IPS DF 6.9 (cell line): ENCODE data around the gene KRI1.
"Not testable (repeated sequence)": the region's sequence is repeated elsewhere in the genome, so short reads cannot be mapped to it uniquely, and the experiment has no call there.

Experiments
- DNase-seq: peaks from one replicate; pipeline ENCODE4 v3.0.0-alpha.2; 2013; ENCODE audit warnings: low read depth, low spot score
- H3K27ac ChIP-seq: one replicate; pipeline ENCODE4 v1.5.1; 2013; ENCODE audit warnings: low read length, control low read depth
- H3K27me3 ChIP-seq: 2 replicates; pipeline ENCODE4 v1.6.1; 2013; ENCODE audit warnings: mild to moderate bottlenecking, low read length; ENCODE audit not compliant: control insufficient read depth, insufficient read depth
- H3K36me3 ChIP-seq: 2 replicates; pipeline ENCODE4 v1.6.1; 2013; ENCODE audit warnings: low read length; ENCODE audit not compliant: control insufficient read depth, insufficient read depth
- H3K4me1 ChIP-seq: 2 replicates; pipeline ENCODE4 v1.6.1; 2013; ENCODE audit warnings: low read length; ENCODE audit not compliant: control insufficient read depth, insufficient read depth
- H3K4me3 ChIP-seq: 2 replicates; pipeline ENCODE4 v1.5.1; 2013; ENCODE audit warnings: mild to moderate bottlenecking, low read length
- H3K9me3 ChIP-seq: 2 replicates; pipeline ENCODE4 v1.6.1; 2013; ENCODE audit warnings: low read length, inconsistent platforms; ENCODE audit not compliant: control insufficient read depth, insufficient read depth
- WGBS: extraction: QIAGEN DNeasy Blood & Tissue Kit; methylation state at CpG from one replicate; pipeline ENCODE4 v1.1.7; 2013; ENCODE audit warnings: mixed read lengths, missing lambda C conversion rate; ENCODE audit not compliant: insufficient read length, insufficient coverage; 5-methylcytosine and 5-hydroxymethylcytosine counted together

KRI1 gene

GRCh38 chr19:10537668-10538067 is 28.1 kb downstream of the KRI1 start:
- no CpG with 5 or more reads among the region's 11 CpGs for WGBS
- H3K27ac ChIP-seq: no peak overlapping the region
- H3K27me3 ChIP-seq: no peaks in the 10 kb centered on the region
- no peaks in the 10 kb centered on the region for H3K9me3 ChIP-seq
- no peak for DNase-seq
- no peaks in the 10 kb centered on the region for H3K4me1 ChIP-seq
- no peaks in the 10 kb centered on the region for H3K36me3 ChIP-seq
- H3K4me3 ChIP-seq: no peak overlapping the region

DNA sequence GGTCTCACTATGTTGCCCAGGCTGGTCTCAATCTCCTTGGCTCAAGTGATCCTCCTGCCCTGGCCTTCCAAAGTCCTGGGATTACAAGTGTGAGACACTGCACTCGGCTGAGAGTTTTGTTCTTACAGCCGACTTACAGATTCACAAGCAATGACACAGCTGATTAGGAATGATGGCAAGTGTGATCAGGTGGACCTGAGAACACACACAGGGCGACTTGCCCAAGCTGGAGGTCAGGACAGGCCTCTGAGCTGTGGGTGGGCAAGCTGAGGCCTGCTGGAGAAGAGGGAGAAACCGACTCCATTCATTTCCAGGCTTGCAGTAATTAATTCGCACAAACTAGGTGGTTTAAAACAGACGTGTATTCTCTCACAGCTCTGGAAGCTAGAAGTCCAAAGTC is 30.2 kb downstream of the KRI1 start:
- Histone ChIP-seq H3K9me3 (no peaks in the 10 kb centered on the region), H3K36me3 (no peaks in the 10 kb centered on the region), H3K27me3 (no peaks in the 10 kb centered on the region), H3K4me3 (no peak overlapping the region), H3K27ac (no peak overlapping the region), H3K4me1 (no peaks in the 10 kb centered on the region)
- WGBS: no CpG with 5 or more reads among the region's 6 CpGs
- no peak for DNase-seq

DNA sequence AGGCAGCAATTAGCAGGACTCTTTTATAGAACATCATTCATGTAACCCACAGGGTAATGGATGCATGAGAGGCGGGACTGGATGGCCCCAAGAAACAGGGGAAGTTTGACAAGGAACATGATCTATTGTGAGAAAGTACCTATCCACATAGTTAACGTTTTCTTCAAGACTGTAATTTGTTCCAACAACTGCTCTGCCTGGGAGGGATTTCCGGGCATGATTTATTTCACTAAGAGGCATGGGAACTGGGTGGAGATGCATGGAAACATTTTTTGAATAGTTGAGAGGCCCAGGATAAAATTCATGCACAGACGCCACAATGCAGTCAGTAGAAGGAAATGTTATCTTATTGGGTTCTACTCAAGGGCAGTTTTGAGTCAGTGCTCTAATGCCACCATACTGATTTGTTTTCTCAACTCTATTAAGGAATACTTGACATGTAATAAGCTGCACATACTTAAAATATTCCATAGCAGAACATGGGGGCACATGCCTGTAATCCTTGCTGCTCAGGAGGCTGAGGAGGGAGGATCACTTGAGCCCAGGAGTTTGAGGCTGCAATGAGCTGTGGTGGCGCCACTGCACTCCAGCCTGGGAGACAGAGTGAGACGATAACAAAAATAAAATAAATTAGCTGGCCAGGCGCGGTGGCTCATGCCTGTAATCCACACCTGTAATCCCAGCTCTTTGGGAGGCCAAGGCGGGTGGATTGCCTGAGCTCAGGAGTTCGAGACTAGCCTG is 32.0 kb downstream of the KRI1 start:
- H3K4me3 ChIP-seq: no peak overlapping the region
- H3K4me1 ChIP-seq: no peaks in the 10 kb centered on the region
- no peak for DNase-seq
- H3K27ac ChIP-seq: no peak overlapping the region
- H3K36me3 ChIP-seq: no peaks in the 10 kb centered on the region
- H3K27me3 ChIP-seq: no peaks in the 10 kb centered on the region
- WGBS: no CpG with 5 or more reads among the region's 10 CpGs
- no peaks in the 10 kb centered on the region for H3K9me3 ChIP-seq

DNA sequence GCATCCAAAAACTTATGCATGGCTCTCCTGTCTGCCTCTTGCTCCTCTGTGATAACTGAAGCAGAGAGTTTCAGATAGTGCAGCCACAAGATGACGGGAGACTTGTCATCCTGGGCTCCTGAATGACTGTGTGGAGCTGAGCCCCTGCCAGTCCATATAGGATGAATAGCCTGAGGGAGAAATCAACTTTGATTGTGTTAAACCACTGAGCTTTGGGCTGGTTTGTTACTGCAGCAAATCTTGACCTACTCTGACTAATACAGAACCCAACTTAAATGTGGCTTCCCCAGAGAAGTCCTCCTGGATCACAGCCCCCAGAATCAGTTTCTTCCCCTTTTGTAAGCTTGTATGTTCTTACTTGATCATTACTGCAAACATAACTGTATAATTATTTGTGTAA is 33.4 kb downstream of the KRI1 start:
- H3K4me1 ChIP-seq: no peaks in the 10 kb centered on the region
- DNase-seq: no peak
- H3K4me3 ChIP-seq: no peak overlapping the region
- H3K27ac ChIP-seq: no peak overlapping the region
- H3K27me3 ChIP-seq: no peaks in the 10 kb centered on the region
- no CpG with 5 or more reads among the region's 1 CpG for WGBS
- H3K36me3 ChIP-seq: no peaks in the 10 kb centered on the region
- H3K9me3 ChIP-seq: no peaks in the 10 kb centered on the region

DNA sequence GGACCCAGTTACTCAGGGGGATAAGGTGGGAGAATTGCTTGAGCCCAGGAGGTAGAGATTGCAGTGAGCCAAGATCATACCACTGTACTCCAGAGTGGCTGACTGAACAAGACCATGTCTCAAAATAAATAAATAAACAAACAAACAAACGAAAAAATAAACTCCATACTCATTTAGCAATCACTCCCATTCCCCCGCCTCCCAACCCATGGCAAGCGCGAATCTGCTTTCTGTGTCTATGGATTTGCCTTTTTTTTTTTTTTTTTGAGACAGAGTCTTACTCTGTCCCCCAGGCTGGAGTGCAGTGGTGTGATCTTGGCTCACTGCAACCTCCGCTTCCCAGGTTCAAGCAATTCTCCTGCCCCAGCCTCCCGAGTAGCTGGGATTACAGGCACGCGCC is 38.9 kb downstream of the KRI1 start:
- not testable (repeated sequence) for H3K4me1 ChIP-seq, H3K36me3 ChIP-seq, DNase-seq, H3K27ac ChIP-seq, H3K9me3 ChIP-seq, H3K4me3 ChIP-seq, H3K27me3 ChIP-seq
- WGBS: 100% methylated on average over 2 of the region's 8 CpGs

DNA sequence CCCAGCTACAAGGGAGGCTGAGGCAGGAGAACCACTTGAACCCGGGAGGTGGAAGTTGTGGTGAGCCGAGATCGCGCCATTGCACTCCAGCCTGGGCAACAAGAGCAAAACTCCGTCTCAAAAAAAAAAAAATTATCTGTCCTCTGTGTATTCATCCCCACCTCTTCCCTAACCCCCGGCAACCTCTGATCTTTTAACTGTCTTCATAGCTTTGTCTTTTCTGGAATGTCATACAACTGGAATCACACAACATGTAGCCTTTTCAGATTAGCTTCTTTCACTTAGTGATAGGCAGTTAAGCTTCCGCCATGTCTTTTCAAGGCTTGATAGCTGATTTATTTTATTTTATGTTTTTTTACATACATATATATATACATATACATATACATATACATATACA is 40.2 kb downstream of the KRI1 start:
- Histone ChIP-seq H3K9me3 (no peaks in the 10 kb centered on the region), H3K4me1 (no peaks in the 10 kb centered on the region), H3K27me3 (no peaks in the 10 kb centered on the region), H3K36me3 (no peaks in the 10 kb centered on the region), H3K4me3 (no peak overlapping the region), H3K27ac (no peak overlapping the region)
- no CpG with 5 or more reads among the region's 7 CpGs for WGBS
- DNase-seq: no peak

- Histone ChIP-seq H3K4me3 (no peak overlapping the region), H3K9me3 (no peaks in the 10 kb centered on the region), H3K4me1 (no peaks in the 10 kb centered on the region; the same call in 1 of the 2 replicates), H3K27me3 (no peaks in the 10 kb centered on the region; the same call in 1 of the 2 replicates), H3K36me3 (no peaks in the 10 kb centered on the region), H3K27ac (no peak overlapping the region)
- DNase-seq: no peak
- WGBS: no CpG with 5 or more reads among the region's 3 CpGs
Observed at GRCh38 chr19:10523135-10523636, 42.6 kb downstream of the KRI1 start.

- H3K36me3 ChIP-seq: no peaks in the 10 kb centered on the region
- WGBS: no CpG with 5 or more reads among the region's 13 CpGs
- H3K4me1 ChIP-seq: no peaks in the 10 kb centered on the region; the same call in 1 of the 2 replicates
- H3K4me3 ChIP-seq: no peak overlapping the region
- no peak for DNase-seq
- H3K9me3 ChIP-seq: no peaks in the 10 kb centered on the region
- no peak overlapping the region for H3K27ac ChIP-seq
- peaks cover 2% of the 10 kb centered on the region; the same call in 1 of the 2 replicates for H3K27me3 ChIP-seq
Observed at GRCh38 chr19:10521461-10522171, 44.2 kb downstream of the KRI1 start.

- Histone ChIP-seq H3K27ac (no peak overlapping the region), H3K4me1 (no peaks in the 10 kb centered on the region; the same call in 1 of the 2 replicates), H3K4me3 (no peak overlapping the region), H3K36me3 (no peaks in the 10 kb centered on the region), H3K27me3 (peaks cover 8% of the 10 kb centered on the region), H3K9me3 (no peaks in the 10 kb centered on the region)
- DNase-seq: no peak
- no CpG with 5 or more reads among the region's 15 CpGs for WGBS
Observed at GRCh38 chr19:10520652-10521318, 45.0 kb downstream of the KRI1 start.

DNA sequence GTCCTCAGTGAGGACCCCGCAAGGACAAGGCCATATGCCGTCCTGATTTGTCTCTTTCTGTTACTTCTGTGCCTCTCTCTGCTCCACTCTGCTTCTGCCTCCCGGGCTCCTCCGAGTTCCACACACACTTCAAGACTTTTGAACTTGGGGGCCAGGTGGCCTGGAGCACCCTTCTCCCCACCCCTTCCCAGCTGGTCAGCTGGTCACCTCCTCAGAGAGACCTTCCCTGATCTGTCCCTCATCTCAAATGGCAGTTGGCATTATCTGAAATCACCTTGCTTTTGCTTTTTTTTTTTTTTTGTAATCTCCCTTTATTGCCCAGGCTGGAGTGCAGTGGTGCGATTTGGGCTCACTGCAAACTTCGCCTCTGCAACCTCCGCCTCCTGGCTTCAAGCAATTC is 46.4 kb downstream of the KRI1 start:
- Histone ChIP-seq H3K9me3 (no peaks in the 10 kb centered on the region), H3K4me1 (no peaks in the 10 kb centered on the region; the same call in 1 of the 2 replicates), H3K4me3 (no peak overlapping the region), H3K27me3 (peaks cover 19% of the 10 kb centered on the region), H3K36me3 (no peaks in the 10 kb centered on the region; the same call in 1 of the 2 replicates), H3K27ac (no peak overlapping the region)
- WGBS: no CpG with 5 or more reads among the region's 7 CpGs
- DNase-seq: no peak
